SK-N-SH (cell line): Measurements from ENCODE around the gene TSC2.

Source experiments
- CTCF ChIP-seq: fragments of 200-600 bp; sonication (generic); IDR thresholded peaks from 2 replicates; pipeline ENCODE4 v1.6.1; 2017; ENCODE audit warnings: antibody characterized with exemption, mild to moderate bottlenecking, moderate library complexity
- EZH2phosphoT487 ChIP-seq: fragments of 200-600 bp; sonication (generic); IDR thresholded peaks from 2 replicates; pipeline ENCODE4 v1.6.1; 2017; ENCODE audit warnings: low read depth, mixed run types, mild to moderate bottlenecking, antibody characterized with exemption, moderate library complexity, borderline replicate concordance
- JUND ChIP-seq: IDR thresholded peaks from 2 replicates; pipeline ENCODE4 v1.4.0; 2012
- MEF2A ChIP-seq: IDR thresholded peaks from 2 replicates; pipeline ENCODE4 v1.4.0; 2012; ENCODE audit warnings: low read depth, borderline replicate concordance
- NRF1 ChIP-seq: IDR thresholded peaks from 2 replicates; pipeline ENCODE4 v1.6.1; 2012; ENCODE audit warnings: low read depth, mild to moderate bottlenecking, low read length
- POLR2AphosphoS5 ChIP-seq: IDR thresholded peaks from 2 replicates; pipeline ENCODE4 v1.6.1; 2012; ENCODE audit warnings: low read depth, low read length
- REST ChIP-seq: IDR thresholded peaks from 2 replicates; pipeline ENCODE4 v1.6.1; 2012; ENCODE audit warnings: mild to moderate bottlenecking, low read depth, low read length, moderate library complexity
- TAF1 ChIP-seq: IDR thresholded peaks from 2 replicates; pipeline ENCODE4 v1.6.1; 2012; ENCODE audit warnings: low read depth, mild to moderate bottlenecking, low read length, moderate library complexity, borderline replicate concordance
- USF1 ChIP-seq: IDR thresholded peaks from 2 replicates; pipeline ENCODE4 v1.4.0; 2012; ENCODE audit warnings: low read depth, borderline replicate concordance

- TF ChIP-seq USF1 (no peak), REST (no peak), CTCF (no peak), JUND (no peak), NRF1 (no peak), POLR2AphosphoS5 (no peak), MEF2A (no peak), EZH2phosphoT487 (no peak), TAF1 (no peak)
Observed at GRCh38 chr16:2039274-2040031, 8.3 kb upstream of the TSC2 start.
